Keratinocyte (primary cell): ENCODE measurements around the gene ARHGAP40.

Experiments used
- CTCF ChIP-seq, 3 experiments: IDR thresholded peaks in 1 of 3; conservative IDR thresholded peaks in 1 of 3; optimal IDR thresholded peaks in 1 of 3; 2 replicates in 2 of 3; 3 replicates in 1 of 3; pipeline versions ENCODE3 to v1.5.1; 2011; ENCODE audit warnings: low read length in 3 of 3, mild to moderate bottlenecking in 3 of 3, moderate library complexity in 2 of 3, control low read depth in 1 of 3, inconsistent platforms in 1 of 3; ENCODE audit not compliant: insufficient read depth in 2 of 3; ENCODE audit errors: extremely low read depth in 1 of 3
- EZH2 ChIP-seq: IDR thresholded peaks from one replicate; pipeline ENCODE4 v1.6.1; 2012; ENCODE audit warnings: inconsistent platforms, mild to moderate bottlenecking, low read length, moderate library complexity

GRCh38 chr20:38651562-38651961, 50.0 kb downstream of the ARHGAP40 start:
- no peak for TF ChIP-seq CTCF (optimal IDR thresholded peaks at IDR 0.05 in 1 of 3, IDR thresholded peaks at IDR 0.05 in 1 of 3, conservative IDR thresholded peaks at IDR 0.05 in 1 of 3; ENCODE audit: extremely low read depth in 1 of 3, insufficient read depth in 2 of 3, low read length in 3 of 3)
- TF ChIP-seq EZH2 = no peak
